ENCODE data around the gene METTL24.

- TF ChIP-seq CTCF (IDR thresholded peaks at IDR 0.05; ENCODE audit: insufficient read depth, low read length) (no peak), POLR2AphosphoS5 (IDR thresholded peaks at IDR 0.05; ENCODE audit: low read depth) (no peak), REST (IDR thresholded peaks at IDR 0.05; ENCODE audit: insufficient replicate concordance, low read depth) (no peak)
These were observed 29.9 kb downstream of the METTL24 start for GRCh38 chr6:110328259-110328658.
